SK-N-SH (cell line): ENCODE results near the gene CDK14. TPM values are rescaled to one million over a fixed set of nuclear protein-coding genes. Genes with fewer than 3 reads are reported as not detected.

ENCODE experiments used
- CTCF ChIA-PET: fragments of 300-600, 350-600 bp; formaldehyde crosslinking; extraction: SDS; loops from one replicate; lab custom pipeline; 2021; lab: Yijun Ruan, JAX
- POLR2A ChIA-PET: fragments of 350-600 bp; sonication (Branson Sonifier 250); formaldehyde crosslinking; extraction: SDS; loops from one replicate; lab custom pipeline; 2020; ENCODE audit warnings: antibody characterized with exemption, inconsistent platforms; lab: Yijun Ruan, JAX
- DNase-seq: peaks from one replicate; pipeline ENCODE4 v3.0.0; 2012
- H2AFZ ChIP-seq: fragments of 200-600 bp; sonication (generic); 2 replicates; pipeline ENCODE4 v1.8.1; 2016; ENCODE audit warnings: antibody characterized with exemption, mild to moderate bottlenecking, low read depth
- H3F3A ChIP-seq: fragments of 200-600 bp; sonication (generic); replicated peaks from 2 replicates; pipeline ENCODE3; 2016; ENCODE audit warnings: antibody characterized with exemption, mild to moderate bottlenecking; ENCODE audit not compliant: insufficient read depth
- H3K27ac ChIP-seq, 2 experiments: fragments of 200-500 bp in 1 of 2; fragments of 200-600 bp in 1 of 2; sonication (Bioruptor generic) in 1 of 2; sonication (generic), shearing (Covaris generic) in 1 of 2; 2 replicates each; pipeline versions ENCODE4 v1.5.1 to v1.6.1; 2014 to 2016; ENCODE audit warnings: low read depth in 2 of 2, inconsistent platforms in 1 of 2, low read length in 1 of 2, mild to moderate bottlenecking in 1 of 2, mixed read lengths in 1 of 2
- H3K27me3 ChIP-seq: fragments of 200-600 bp; sonication (generic), shearing (Covaris generic); 2 replicates; pipeline ENCODE4 v1.6.1; 2016; ENCODE audit warnings: mixed run types; ENCODE audit not compliant: insufficient read depth
- H3K36me3 ChIP-seq, 2 experiments: fragments of 200-500 bp in 1 of 2; fragments of 200-600 bp in 1 of 2; sonication (Bioruptor generic) in 1 of 2; sonication (generic) in 1 of 2; replicated peaks in 1 of 2; 2 replicates each; pipeline versions ENCODE3 to v1.5.1; 2014 to 2016; ENCODE audit warnings: low read length in 1 of 2, mild to moderate bottlenecking in 1 of 2; ENCODE audit not compliant: insufficient read depth in 2 of 2, control insufficient read depth in 1 of 2
- H3K4me1 ChIP-seq, 2 experiments: fragments of 200-500 bp in 1 of 2; fragments of 200-600 bp in 1 of 2; sonication (Bioruptor generic) in 1 of 2; sonication (generic), shearing (Covaris generic) in 1 of 2; 2 replicates each; pipeline versions ENCODE4 v1.5.1 to v1.6.1; 2014 to 2016; ENCODE audit warnings: low read depth in 1 of 2, low read length in 1 of 2, mixed run types in 1 of 2; ENCODE audit not compliant: insufficient read depth in 2 of 2, control insufficient read depth in 1 of 2
- H3K4me2 ChIP-seq: fragments of 200-600 bp; sonication (generic), shearing (Covaris generic); 2 replicates; pipeline ENCODE4 v1.6.1; 2017; ENCODE audit warnings: mixed run types
- H3K4me3 ChIP-seq, 2 experiments: fragments of 200-500 bp in 1 of 2; fragments of 200-600 bp in 1 of 2; sonication (Bioruptor generic) in 1 of 2; sonication (generic), shearing (Covaris generic) in 1 of 2; 2 replicates each; pipeline versions ENCODE4 v1.5.1 to v1.8.1; 2014 to 2016; ENCODE audit warnings: low read depth in 2 of 2, inconsistent platforms in 1 of 2, low read length in 1 of 2, mild to moderate bottlenecking in 1 of 2, mixed read lengths in 1 of 2, moderate library complexity in 1 of 2
- H3K79me2 ChIP-seq: fragments of 200-600 bp; sonication (generic); 2 replicates; pipeline ENCODE4 v1.8.1; 2017; ENCODE audit warnings: mild to moderate bottlenecking; ENCODE audit not compliant: insufficient read depth
- H3K9ac ChIP-seq: fragments of 200-600 bp; sonication (generic); 2 replicates; pipeline ENCODE4 v1.6.1; 2017; ENCODE audit warnings: mixed run types
- H3K9me2 ChIP-seq: fragments of 200-600 bp; sonication (generic); 2 replicates; pipeline ENCODE4 v1.6.1; 2017; ENCODE audit warnings: mixed run types
- H3K9me3 ChIP-seq: fragments of 200-600 bp; sonication (generic); 2 replicates; pipeline ENCODE4 v1.6.1; 2017; ENCODE audit warnings: mixed run types, mild to moderate bottlenecking, moderate library complexity
- H4K20me1 ChIP-seq: fragments of 200-600 bp; sonication (generic); 2 replicates; pipeline ENCODE4 v1.6.1; 2017; ENCODE audit warnings: mild to moderate bottlenecking, mixed run types; ENCODE audit not compliant: insufficient read depth
- CHD2 ChIP-seq: fragments of 150-350 bp; IDR thresholded peaks from 2 replicates; pipeline ENCODE4 v1.6.1; 2018; ENCODE audit warnings: low read length; ENCODE audit not compliant: partially characterized antibody
- ELF1 ChIP-seq: IDR thresholded peaks from 2 replicates; pipeline ENCODE4 v1.4.0; 2012
- EP300 ChIP-seq, 2 experiments: IDR thresholded peaks; 2 replicates each; pipeline versions ENCODE4 v1.4.0 to v1.6.1; 2012; ENCODE audit warnings: borderline replicate concordance in 1 of 2, low read depth in 1 of 2, low read length in 1 of 2
- EZH2phosphoT487 ChIP-seq: fragments of 200-600 bp; sonication (generic); IDR thresholded peaks from 2 replicates; pipeline ENCODE4 v1.6.1; 2017; ENCODE audit warnings: low read depth, mixed run types, mild to moderate bottlenecking, antibody characterized with exemption, moderate library complexity, borderline replicate concordance
- FOSL2 ChIP-seq: IDR thresholded peaks from 2 replicates; pipeline ENCODE4 v1.4.0; 2012; ENCODE audit warnings: low read depth, mild to moderate bottlenecking, moderate library complexity, borderline replicate concordance
- FOXJ3 ChIP-seq: sonication (generic); formaldehyde crosslinking; IDR thresholded peaks from 2 replicates; pipeline ENCODE4 v1.5.1; 2020; ENCODE audit warnings: mild to moderate bottlenecking, missing genetic modification reagents
- FOXM1 ChIP-seq: IDR thresholded peaks from 2 replicates; pipeline ENCODE4 v1.4.0; 2012; ENCODE audit warnings: low read depth, mild to moderate bottlenecking
- GABPA ChIP-seq: IDR thresholded peaks from 2 replicates; pipeline ENCODE4 v1.4.0; 2012; ENCODE audit warnings: low read depth, mild to moderate bottlenecking
- GATA2 ChIP-seq: sonication (generic); formaldehyde crosslinking; IDR thresholded peaks from 2 replicates; pipeline ENCODE4 v1.5.0; 2020; ENCODE audit warnings: mild to moderate bottlenecking, missing genetic modification reagents
- JUND ChIP-seq: IDR thresholded peaks from 2 replicates; pipeline ENCODE4 v1.4.0; 2012
- MXI1 ChIP-seq: IDR thresholded peaks from 2 replicates; pipeline ENCODE4 v1.6.1; 2012; ENCODE audit warnings: mild to moderate bottlenecking, low read depth, low read length, improper control_type of control experiment
- NRF1 ChIP-seq: IDR thresholded peaks from 2 replicates; pipeline ENCODE4 v1.6.1; 2012; ENCODE audit warnings: low read depth, mild to moderate bottlenecking, low read length
- POLR2AphosphoS5 ChIP-seq: IDR thresholded peaks from 2 replicates; pipeline ENCODE4 v1.6.1; 2012; ENCODE audit warnings: low read depth, low read length
- RAD21 ChIP-seq: IDR thresholded peaks from 2 replicates; pipeline ENCODE4 v1.6.1; 2012; ENCODE audit warnings: mild to moderate bottlenecking, low read length
- RCOR1 ChIP-seq: fragments of 150-350 bp; IDR thresholded peaks from 2 replicates; pipeline ENCODE4 v1.6.1; 2017; ENCODE audit warnings: antibody characterized with exemption, low read length
- RFX5 ChIP-seq: IDR thresholded peaks from 2 replicates; pipeline ENCODE4 v1.6.1; 2012; ENCODE audit warnings: mild to moderate bottlenecking, improper control_type of control experiment, low read length
- SIN3A ChIP-seq: IDR thresholded peaks from 2 replicates; pipeline ENCODE4 v1.6.1; 2012; ENCODE audit warnings: low read depth, mild to moderate bottlenecking, low read length, moderate library complexity, borderline replicate concordance
- SMC3 ChIP-seq: IDR thresholded peaks from 2 replicates; pipeline ENCODE4 v1.6.1; 2012; ENCODE audit warnings: low read depth, low read length, improper control_type of control experiment
- TAF1 ChIP-seq: IDR thresholded peaks from 2 replicates; pipeline ENCODE4 v1.6.1; 2012; ENCODE audit warnings: low read depth, mild to moderate bottlenecking, low read length, moderate library complexity, borderline replicate concordance
- TCF12 ChIP-seq: IDR thresholded peaks from 2 replicates; pipeline ENCODE4 v1.4.0; 2012
- TEAD4 ChIP-seq: IDR thresholded peaks from 2 replicates; pipeline ENCODE4 v1.4.0; 2012; ENCODE audit warnings: mild to moderate bottlenecking, borderline replicate concordance; ENCODE audit not compliant: insufficient read depth
- YY1 ChIP-seq: IDR thresholded peaks from 2 replicates; pipeline ENCODE4 v1.4.0; 2012; ENCODE audit warnings: low read depth, mild to moderate bottlenecking
- WGBS: methylation state at CpG from one replicate; pipeline ENCODE4 v1.1.6; 2017; ENCODE audit warnings: low lambda C conversion rate; 5-methylcytosine and 5-hydroxymethylcytosine counted together
- polyA plus RNA-seq, 3 experiments: library from polyadenylated mRNA; depleted of rRNA; stranded (reverse); fragments of >200 nt; gene quantifications; 2 replicates each; pipeline ENCODE4 v1.2.3, GENCODE V29; 2012
- TF ChIP-seq, protein P1 (sequence below): fragments of 150-350 bp; IDR thresholded peaks from 2 replicates; pipeline ENCODE4 v1.6.1; 2016; ENCODE audit warnings: mild to moderate bottlenecking, low read depth, low read length
- TF ChIP-seq, protein P2 (sequence below): IDR thresholded peaks from 2 replicates; pipeline ENCODE4; 2012
- TF ChIP-seq, protein P3 (sequence below): fragments of 200-600 bp; sonication (generic); IDR thresholded peaks from 2 replicates; pipeline ENCODE4 v1.6.1; 2017; ENCODE audit warnings: antibody characterized with exemption, mild to moderate bottlenecking, moderate library complexity

The CDK14 gene
- polyA plus RNA-seq, 1 of the 3 experiments (the other 2 are of a cell fraction): 13.9 TPM

DNA sequence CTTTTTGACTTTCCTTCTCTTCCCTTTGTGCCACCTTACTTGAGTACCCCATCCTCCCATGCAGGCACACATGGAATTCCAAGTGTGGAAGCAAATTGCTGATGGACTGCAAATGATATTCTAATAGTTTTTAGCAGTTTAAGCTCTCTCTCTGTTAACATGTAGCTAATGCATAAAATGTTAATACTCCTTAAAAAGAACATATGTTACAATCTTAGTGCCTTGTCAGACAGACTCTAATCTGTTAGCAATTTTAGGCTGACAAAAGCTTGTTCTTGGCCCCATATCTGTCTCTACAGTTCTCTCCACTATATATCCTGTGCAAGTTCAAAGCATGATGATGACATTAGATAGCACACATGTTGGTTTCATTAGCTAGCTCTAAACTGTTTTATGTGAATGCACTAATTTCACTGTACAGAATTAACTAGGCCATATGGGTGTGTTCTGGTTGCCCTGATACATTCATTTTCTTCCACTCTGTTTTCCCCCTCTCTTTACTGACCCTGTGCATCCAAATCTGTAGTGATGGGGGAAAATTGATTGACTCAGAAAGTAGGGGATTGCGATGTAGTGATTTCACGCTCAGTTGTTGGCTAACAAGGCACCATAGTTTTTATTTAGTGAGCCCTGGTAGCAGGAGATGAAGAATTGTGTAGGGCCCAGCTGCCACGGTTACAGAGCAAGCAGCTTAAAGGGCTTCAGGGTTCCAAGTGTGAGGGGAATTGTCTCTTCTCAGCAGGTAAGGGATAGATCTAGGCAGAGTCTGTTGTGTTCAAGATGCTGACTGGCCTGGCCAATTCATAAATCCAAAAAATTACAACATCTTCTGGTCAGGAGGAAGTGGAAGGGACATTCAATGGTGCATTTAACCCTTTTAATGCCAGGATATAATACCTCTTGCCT is 553.5 kb downstream of the CDK14 start:
- no peaks in the 10 kb centered on the region for H4K20me1 ChIP-seq
- no peak overlapping the region for H3K4me2 ChIP-seq
- ChIA-PET POLR2A (interaction anchor here (1.0 kb wide), 1 partner anchor 19 kb away, joined by 3 read pairs; no protein-coding TSS in a partner anchor), CTCF (interaction anchor here (0.8 to 1.9 kb wide), 6 partner anchors 12 to 66 kb away, joined by 3 to 6 read pairs (median 4); no protein-coding TSS in a partner anchor)
- WGBS: 74% methylated on average over 3 of the region's 3 CpGs
- peaks cover 3% of the 10 kb centered on the region for H3F3A ChIP-seq
- H3K27me3 ChIP-seq: no peaks in the 10 kb centered on the region
- H3K9me2 ChIP-seq: no peaks in the 10 kb centered on the region
- H2AFZ ChIP-seq: no peak overlapping the region
- peaks cover 0 to 30% of the 10 kb centered on the region in 2 experiments; a peak in 2 of 4 replicates for H3K4me1 ChIP-seq
- no peak overlapping the region for H3K9ac ChIP-seq
- TF ChIP-seq JUND (no peak), RFX5 (peak; percentile 46; the same call in 1 of the 2 replicates), RCOR1 (peak; percentile 91), POLR2AphosphoS5 (peak; percentile 34; the same call in 1 of the 2 replicates), TEAD4 (no peak), GABPA (no peak), FOXM1 (no peak), EP300 (IDR thresholded peaks at IDR 0.05; ENCODE audit: borderline replicate concordance in 1 of 2, low read depth in 1 of 2, low read length in 1 of 2) (peak in 1 of 2 experiments; percentile 93; a peak in 2 of 4 replicates), NRF1 (no peak), SMC3 (no peak), FOSL2 (no peak), EZH2phosphoT487 (no peak), CHD2 (peak; percentile 92), RAD21 (peak; percentile 43), TAF1 (no peak), YY1 (no peak), GATA2 (CRISPR knock-in tag) (peak; percentile 96), TCF12 (peak; percentile 51), MXI1 (peak; percentile 49; the same call in 1 of the 2 replicates), FOXJ3 (CRISPR knock-in tag) (peak; percentile 85), SIN3A (no peak), ELF1 (no peak)
- TF ChIP-seq, protein P1, sequence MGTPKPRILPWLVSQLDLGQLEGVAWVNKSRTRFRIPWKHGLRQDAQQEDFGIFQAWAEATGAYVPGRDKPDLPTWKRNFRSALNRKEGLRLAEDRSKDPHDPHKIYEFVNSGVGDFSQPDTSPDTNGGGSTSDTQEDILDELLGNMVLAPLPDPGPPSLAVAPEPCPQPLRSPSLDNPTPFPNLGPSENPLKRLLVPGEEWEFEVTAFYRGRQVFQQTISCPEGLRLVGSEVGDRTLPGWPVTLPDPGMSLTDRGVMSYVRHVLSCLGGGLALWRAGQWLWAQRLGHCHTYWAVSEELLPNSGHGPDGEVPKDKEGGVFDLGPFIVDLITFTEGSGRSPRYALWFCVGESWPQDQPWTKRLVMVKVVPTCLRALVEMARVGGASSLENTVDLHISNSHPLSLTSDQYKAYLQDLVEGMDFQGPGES: no peak
- TF ChIP-seq, protein P2, sequence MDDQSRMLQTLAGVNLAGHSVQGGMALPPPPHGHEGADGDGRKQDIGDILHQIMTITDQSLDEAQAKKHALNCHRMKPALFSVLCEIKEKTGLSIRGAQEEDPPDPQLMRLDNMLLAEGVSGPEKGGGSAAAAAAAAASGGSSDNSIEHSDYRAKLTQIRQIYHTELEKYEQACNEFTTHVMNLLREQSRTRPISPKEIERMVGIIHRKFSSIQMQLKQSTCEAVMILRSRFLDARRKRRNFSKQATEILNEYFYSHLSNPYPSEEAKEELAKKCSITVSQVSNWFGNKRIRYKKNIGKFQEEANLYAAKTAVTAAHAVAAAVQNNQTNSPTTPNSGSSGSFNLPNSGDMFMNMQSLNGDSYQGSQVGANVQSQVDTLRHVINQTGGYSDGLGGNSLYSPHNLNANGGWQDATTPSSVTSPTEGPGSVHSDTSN: no peak
- TF ChIP-seq, protein P3, sequence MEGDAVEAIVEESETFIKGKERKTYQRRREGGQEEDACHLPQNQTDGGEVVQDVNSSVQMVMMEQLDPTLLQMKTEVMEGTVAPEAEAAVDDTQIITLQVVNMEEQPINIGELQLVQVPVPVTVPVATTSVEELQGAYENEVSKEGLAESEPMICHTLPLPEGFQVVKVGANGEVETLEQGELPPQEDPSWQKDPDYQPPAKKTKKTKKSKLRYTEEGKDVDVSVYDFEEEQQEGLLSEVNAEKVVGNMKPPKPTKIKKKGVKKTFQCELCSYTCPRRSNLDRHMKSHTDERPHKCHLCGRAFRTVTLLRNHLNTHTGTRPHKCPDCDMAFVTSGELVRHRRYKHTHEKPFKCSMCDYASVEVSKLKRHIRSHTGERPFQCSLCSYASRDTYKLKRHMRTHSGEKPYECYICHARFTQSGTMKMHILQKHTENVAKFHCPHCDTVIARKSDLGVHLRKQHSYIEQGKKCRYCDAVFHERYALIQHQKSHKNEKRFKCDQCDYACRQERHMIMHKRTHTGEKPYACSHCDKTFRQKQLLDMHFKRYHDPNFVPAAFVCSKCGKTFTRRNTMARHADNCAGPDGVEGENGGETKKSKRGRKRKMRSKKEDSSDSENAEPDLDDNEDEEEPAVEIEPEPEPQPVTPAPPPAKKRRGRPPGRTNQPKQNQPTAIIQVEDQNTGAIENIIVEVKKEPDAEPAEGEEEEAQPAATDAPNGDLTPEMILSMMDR: no peak
- peak overlapping the region in 1 of 2 experiments; percentile 98; a peak in 2 of 4 replicates for H3K27ac ChIP-seq
- no peaks in the 10 kb centered on the region for H3K79me2 ChIP-seq
- H3K9me3 ChIP-seq: no peaks in the 10 kb centered on the region
- no peak overlapping the region for H3K4me3 ChIP-seq
- no peaks in the 10 kb centered on the region for H3K36me3 ChIP-seq
- DNase-seq: peak; percentile 58
